Ureter (tissue), 1 donor: ENCODE data around the gene WWP2. TPM values are rescaled to one million over a fixed set of nuclear protein-coding genes. Genes with fewer than 3 reads are reported as not detected.
"Not testable (repeated sequence)": the region's sequence is repeated elsewhere in the genome, so short reads cannot be mapped to it uniquely, and the experiment has no call there.

Source experiments
- DNase-seq: peaks from one replicate; pipeline ENCODE4 v3.0.0-alpha.2; 2020; ENCODE audit warnings: low spot score
- total RNA-seq: library from RNA; stranded (reverse); gene quantifications from one replicate; pipeline ENCODE4 v1.2.4, GENCODE V29; 2023
- donor health status: DM: yes; HTN: yes; CAD: no.

WWP2 gene
- total RNA-seq, 1 donor from 2014 or later: 97.8 TPM

DNA sequence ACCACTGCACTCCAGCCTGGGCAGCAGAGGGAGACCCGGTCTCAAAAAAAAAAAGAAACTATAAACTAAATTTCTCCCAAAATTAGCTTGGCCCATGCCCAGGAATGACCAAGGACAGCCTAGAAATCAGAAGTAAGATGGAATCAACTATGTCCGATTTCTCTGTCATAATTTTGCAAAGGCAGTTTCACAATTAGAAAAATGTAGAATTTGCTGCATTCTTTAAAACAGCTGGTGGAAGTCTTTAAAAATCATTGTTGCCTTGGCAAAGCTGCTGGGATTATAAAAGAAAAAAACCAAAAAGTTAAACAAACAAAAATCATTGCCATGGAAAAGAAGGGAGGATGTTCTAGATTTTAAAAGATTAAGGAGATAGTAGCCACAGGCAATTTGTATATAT is 32.4 kb downstream of the WWP2 start:
- no peak for DNase-seq

DNA sequence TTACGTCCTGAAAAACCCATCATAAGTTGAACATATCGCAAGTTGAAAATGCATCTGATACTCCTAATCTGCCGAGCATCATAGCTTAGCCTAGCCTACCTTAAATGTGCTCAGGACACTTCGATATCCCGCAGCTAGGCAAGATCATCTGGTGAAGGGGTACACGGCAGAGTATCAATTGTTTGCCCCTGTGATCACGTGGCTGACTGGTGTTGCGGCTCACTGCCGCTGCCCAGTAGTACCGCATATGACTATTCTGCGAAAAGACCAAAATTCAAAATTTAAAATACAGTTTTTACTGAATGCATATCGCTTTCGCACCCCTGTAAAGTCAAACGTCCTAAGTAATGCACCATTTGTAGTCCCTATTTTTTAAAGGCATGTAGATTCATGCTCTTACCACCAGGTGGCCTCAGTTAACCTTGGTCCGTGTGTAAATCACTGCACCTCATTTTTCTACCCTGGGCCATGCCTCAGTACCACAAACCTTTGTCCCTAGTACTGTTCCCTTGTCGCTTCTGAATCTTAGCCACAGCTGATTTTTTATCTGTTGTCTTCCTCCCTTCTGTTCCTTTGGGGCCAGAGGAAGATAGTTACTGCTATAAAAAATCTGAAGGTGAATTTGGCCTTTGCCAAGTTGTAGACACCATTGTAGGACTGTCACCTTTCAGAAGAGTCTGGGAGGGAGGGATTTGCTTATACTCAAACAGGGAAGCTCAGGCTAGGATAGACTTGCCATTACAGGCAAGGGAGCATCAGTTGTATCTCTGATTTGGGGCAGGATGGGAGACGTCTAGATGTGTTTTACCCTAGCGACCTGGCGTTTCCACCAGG is 34.4 kb downstream of the WWP2 start:
- DNase-seq: no peak

DNA sequence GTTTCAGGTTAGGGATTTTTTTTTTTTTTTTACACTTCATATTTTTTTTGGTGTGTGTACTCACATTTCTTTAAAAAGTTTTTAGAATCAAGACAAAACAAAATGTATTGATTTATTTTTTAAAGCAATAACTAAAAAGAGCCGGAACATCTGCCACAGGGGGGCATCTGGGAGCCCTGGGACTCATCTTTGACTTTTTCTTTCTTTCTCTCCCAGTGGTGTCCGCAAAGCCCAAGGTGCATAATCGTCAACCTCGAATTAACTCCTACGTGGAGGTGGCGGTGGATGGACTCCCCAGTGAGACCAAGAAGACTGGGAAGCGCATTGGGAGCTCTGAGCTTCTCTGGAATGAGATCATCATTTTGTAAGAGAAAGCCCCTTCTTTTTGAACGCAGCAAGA is 36.3 kb downstream of the WWP2 start:
- no peak for DNase-seq

DNA sequence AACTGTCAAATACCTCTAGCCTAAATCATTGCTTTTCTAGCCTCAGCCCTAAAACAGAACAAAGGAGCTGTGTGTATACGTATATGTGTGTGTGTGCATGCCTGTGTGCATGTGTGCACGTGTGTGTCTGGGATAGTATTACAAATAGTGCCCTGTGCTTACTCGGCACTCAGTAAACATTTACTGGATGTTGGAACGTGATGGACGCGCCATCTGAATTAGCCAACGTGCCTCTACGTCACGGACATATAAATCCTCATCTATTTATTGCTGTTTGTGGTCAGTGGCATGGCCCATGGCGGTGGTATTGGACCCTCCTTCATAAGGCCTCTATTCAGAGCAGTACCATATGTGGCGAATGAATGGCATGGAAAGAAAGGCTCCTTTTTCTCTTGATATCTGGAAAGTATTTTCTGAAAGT is 37.5 kb downstream of the WWP2 start:
- no peak for DNase-seq

DNA sequence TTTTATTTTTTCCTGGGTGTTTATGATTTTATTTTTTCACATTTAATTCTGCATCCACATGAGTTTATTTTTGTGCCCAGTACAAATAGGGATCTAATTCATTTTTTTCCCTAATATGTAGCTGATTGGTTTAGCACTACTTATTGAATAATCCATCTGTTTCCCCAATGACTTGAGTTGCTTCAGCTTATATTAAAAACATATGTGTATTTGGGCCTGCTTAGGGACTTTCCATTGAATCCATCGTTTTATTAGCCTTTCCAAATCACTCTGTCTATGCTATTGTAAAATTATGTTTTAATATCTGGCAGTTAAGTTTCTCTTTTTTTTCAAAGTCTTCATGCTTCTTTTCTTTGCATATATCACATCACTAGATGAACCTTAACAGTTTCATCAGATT is 42.2 kb downstream of the WWP2 start:
- DNase-seq: no peak

DNA sequence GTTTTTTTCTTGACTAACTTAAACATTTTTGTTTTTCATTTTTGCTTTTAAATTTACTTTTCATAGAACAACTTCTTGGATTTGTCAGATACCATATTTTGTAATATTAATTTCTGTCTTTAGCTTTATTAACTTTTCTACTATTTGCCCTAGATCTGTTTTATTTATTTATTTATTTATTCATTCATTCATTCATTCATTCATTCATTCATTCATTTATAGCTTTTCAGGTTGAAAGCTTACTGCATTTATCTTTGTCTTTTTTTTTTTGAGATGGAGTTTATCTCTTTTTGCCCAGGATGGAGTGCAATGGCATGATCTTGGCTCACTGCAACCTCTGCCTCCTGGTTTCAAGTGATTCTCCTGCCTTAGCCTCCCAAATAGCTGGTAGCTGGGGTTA is 44.6 kb downstream of the WWP2 start:
- not testable (repeated sequence) for DNase-seq

DNA sequence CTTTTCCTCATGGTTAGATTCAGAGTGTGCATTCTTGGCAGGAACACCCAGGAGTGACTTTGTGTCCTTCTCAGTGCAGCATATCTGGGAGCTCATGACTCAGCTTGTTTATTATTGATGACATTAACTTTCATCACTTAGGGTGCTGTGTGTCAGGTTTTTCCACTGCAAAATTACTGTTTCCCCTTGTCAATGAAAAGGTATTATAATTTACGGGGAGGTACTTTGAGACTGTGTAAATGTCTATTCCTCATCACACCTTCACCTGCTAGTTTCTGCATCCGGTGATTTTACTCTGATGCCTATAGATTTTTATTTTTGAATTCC is 50.5 kb downstream of the WWP2 start:
- DNase-seq: no peak

DNA sequence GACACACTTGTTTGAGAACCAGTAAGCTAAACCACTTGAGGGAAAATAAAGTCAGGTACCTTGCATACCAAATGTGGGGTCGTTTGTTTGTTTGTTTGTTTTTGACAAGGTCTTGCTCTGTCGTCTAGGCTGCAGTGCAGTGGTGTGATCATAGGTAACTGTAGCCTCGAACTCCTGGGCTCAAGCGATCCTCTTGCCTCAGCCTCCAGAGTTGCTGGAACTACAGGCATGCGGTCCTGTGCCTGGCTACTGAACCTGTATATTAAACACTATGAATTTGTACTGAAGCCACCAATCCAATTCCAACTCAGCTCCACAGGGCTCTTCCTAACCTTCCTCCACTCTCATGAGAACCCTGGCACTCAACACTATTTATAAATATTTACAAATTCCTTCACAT is 51.9 kb downstream of the WWP2 start:
- no peak for DNase-seq

DNA sequence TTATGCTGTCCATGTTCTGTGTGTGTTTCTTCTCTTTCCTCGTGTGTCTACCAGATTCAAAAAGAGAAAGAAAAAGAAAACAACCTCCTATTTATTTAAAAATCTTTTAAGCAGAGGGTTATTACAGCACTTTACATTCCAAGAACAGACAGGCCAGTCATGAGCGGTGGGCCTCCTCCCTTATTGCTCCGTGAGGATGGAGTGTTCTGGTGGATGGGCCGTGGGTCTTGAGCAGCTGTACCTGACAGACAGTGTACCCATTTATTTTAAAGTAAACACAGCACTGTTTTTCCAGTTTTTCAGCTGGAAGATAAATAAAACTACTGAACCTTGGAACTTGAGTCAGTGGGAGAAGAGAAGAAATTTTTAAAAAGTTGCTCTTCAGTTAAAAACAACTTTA is 52.4 kb downstream of the WWP2 start:
- no peak for DNase-seq

DNA sequence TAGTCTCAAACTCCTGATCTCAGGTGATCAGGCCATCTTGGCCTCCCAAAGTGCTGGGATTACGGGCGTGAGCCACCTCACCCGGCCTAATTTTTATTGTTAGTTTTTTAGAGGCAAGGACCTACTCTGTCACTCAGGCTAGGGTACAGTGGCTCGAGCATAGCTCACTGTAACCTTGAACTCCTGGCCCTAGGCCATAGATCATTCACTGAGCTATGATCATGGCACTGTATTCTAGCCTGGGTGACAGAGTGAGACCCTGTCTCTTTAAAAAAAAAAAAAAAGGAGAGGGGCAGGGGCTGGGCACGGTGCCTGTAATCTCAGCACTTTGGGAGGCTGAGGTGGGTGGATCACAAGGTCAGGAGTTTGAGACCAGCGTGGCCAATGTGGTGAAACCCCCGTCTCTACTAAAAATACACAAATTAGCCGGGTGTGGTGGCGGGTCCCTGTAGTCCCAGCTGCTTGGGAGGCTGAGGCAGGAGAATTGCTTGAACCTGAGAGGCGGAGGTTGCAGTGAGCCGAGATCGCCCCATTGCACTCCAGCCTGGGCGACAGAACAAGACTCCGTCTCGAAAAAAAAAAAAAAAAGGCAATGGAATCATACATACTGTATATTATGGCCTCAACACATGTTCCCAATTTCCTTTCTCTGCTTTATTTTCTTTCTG is 53.2 kb downstream of the WWP2 start:
- DNase-seq: not testable (repeated sequence)

DNA sequence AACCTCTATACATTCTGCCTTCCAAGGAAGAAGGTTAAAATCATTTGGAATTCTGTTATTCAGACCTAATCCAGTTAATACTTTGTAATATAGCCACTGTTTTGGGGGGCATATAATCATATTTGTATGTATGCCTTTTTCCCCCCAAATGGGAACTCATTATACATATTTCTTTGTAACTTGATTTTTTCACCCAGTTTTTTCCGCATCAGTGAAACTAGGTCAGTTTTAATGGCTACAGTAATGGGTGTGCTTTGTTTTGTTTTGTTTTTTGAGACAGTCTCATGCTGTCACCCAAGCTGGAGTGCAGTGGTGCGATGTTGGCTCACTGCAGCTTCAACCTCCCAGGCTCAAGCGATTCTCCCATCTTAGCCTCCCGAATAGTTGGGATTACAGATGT is 54.9 kb downstream of the WWP2 start:
- no peak for DNase-seq

DNA sequence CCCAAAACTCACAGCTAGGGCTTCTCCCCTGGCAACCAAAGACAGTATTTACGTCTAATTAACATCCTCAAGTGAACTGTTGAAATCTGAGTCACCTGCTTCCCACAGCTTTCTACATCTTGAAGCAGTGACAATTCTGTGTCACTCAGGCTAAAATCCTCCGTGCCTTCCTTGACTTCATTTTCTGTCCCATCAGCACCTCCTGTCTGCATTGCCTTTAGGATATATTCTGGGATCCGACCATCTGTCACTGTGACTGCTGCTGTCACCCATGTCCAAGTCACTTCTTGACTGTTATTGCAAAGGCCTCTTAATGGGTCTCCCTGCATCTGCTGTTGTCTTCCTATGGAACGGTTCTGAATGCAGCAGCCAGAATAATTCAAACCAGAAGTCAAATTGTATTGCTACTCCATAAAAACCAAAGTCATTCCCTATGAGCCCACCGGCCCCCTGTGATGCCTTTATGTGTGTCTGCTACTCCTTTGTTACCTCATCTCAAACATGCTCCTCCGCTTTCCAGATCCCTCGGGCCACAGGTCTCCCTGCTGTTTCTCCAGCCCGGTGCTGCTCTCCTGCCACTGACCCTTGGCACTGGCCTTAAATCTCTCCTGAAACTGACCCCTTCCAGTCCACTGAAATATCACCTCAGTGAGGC is 56.9 kb downstream of the WWP2 start:
- DNase-seq: no peak

DNA sequence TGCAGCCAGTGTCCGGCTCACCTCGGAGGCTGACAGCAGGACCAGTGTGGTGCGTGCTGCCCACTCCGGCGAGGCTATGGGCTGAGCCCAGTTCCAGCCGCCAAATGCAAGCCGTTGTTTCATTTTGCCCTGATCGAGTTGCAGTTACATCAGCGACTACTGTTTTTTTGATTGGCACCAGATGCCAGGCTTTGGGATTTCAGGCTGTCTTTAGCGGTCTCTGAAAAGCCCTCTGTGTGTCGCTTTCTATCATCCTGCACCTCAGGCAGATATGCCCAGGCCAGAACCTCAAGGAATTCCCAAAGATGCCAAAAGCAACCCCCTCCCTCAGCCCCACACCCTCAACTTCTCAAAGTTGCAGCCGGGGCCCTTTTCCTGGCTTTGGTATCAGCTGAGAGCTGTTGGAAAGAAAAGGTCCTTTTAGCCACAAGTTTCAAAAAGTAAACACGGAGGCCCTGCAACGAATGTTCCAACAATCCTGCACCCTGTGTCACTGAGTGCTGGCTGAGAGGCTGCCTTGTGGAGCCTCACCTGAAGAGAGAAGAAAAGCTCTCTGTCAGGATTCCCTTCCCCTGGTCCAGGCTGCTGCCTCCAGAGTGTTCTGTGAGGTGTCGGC is 58.9 kb downstream of the WWP2 start:
- no peak for DNase-seq

DNA sequence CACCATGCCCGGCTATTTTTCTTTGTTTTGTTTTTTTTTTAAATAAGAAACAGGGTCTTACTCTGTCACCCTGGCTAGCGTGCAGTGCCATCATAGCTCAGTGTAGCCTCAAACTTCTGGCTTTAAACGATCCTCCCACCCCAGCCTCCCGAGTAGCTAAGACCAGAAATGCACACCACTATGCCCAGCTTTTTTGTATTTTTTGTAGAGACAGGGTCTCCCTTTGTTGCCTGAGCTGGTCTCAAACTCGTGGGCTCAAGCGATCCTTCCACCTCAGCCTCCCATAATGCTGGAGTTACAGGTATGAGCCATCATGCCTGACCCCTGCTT is 59.7 kb downstream of the WWP2 start:
- no peak for DNase-seq

DNA sequence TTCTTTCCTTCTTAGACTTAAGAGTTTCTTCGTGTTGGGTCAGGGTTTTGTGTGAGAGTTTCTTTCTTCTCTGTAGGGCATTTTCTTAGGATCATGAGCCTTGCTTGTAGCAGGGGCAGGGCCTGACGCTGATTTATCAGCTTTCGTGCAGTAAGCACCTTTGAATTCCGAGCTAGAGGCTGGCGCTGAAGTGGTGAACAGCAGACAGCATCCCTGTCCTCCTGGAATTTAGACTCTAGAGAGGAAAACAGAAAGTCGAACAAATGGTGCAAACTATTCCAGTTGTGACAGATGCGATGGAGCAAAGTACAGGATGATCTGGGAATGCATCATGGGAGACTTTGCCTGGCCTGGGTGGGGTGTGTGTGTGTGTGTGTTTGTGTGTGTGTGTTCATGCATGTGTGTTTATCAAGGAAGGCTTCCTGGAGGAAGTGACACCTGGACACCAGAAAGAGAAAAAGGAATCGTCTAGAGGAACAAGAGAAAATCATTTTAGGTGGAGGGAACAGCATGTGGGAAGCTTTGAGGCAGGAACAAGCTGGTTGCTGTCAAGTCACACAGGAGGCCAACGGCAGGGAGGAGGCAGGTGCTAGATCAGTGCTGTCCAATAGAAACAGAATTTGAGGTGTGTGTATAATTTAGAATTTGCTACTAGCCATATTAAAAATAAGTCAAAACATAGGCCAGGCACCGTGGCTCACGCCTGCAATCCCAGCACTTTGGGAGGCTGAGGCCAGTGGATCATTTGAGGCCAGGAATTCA is 60.2 kb downstream of the WWP2 start:
- no peak for DNase-seq

DNA sequence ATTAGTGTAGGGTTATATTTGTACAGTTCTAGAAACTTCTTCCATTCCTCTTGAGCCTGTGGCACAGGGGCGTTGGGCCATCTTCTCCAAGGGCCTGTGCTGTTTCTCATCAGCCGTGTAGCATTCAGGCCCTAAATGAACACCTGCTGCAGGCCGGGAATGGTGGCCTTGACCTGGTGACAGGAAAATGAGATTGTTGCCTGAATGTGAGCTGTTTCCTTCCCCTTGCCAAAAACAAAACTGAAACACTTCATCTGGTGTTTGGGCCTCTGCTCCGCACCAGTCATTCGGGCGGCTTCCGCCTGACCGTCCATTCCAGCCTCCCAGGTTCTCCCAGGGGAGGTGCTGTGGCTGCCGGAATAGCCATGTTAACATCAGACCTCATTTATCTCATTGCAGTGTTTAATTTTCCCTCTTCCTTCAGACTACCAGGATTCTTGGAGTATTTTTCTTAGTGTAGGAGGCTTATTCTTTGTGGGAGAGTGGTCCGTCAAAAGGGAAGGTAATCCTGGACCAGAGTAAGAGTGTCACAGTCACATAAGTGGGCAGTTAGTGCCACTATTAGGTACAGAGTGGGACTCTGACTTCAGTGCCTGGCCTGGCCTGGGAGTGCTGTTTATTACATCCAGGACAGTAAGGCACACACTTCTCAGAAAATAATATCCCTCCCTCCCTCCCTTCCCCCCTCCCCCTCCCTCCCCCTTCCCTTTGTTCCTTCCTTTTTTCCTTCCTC is 61.9 kb downstream of the WWP2 start:
- no peak for DNase-seq

DNA sequence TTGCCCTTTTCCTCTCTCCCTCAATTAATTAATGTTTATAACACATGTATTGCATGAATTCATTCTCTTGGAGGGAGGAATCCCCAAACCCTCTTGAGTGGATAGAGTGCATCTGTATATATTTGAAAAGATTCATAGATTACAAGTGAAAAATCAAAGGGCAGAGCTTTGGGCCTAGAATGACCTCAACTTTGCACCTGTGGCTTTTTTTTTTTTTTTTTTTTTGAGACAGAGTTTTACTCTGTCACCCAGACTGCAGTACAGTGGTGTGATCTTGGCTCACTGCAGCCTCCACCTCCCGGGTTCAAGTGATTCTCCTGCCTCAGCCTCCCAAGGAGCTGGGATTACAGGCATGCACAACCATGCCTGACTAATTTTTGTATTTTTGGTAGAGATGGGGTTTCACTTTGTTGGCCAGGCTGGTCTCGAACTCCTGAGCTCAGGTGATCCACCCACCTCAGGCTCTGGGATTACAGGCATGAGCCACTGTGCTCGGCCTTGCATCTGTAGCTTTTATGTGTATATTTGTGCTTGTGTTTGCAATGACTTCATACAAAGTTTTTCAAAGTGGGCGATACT is 62.5 kb downstream of the WWP2 start:
- DNase-seq: not testable (repeated sequence)

DNA sequence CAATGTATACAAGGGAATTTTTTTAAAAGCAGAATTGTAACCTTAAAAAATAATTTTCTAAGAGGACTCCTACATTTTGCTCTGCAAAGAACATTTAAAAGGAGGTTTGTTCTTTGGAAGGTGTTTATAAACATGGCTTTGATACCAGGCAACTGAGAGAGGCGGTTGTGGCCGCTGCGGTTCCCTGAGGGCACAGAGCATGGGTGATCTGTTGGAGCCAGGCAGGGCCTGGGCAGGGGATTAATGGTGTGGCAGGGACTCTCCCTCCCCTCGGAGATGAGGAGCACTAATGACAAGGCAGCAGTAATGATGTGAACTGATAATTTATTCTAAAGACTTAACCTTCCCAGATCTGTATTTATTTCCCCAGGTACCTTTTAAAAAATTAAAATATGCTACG is 65.4 kb downstream of the WWP2 start:
- DNase-seq: no peak

DNA sequence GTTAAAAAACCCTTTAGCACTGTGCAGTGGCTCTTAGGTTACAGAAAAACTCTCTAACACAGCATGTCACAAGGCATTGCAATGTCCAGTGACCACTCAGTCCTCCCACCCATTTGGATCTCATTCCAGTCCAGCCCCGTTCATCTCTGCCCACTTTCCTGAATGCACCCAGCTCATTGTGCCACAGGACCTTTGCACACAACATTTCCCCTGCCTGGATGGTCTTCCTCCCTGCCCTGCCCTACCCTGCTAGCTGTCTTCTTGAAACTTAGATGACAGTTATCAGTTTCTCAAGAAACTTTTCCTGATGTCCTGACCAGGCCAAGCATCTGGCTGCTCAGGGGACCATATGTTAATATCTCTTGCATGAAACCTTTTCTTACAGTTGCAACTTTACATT is 67.2 kb downstream of the WWP2 start:
- no peak for DNase-seq

DNA sequence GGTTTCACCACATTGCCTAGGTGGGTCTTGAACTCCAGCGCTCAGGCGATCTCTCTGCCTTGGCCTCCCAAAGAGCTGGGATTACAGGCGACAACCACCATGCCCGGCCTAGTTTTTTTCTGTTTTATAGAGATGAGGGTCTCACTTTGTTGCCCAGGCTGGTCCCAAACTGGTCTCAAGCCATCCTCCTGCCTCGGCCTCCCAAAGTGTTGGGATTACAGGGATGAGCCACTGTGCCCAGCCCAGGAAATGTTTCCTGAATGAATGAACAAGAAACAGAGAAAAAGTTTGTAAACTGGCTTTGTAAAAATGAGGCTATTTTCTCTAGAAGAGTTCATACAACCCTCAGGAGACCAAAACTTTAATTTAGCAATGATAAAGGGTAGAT is 68.0 kb downstream of the WWP2 start:
- DNase-seq: no peak
